HG02798 (cell line): Measurements from ENCODE around the gene RNF150.

ENCODE experiments used
- ATAC-seq: cut with Tn5 transposase; IDR thresholded peaks from one replicate; pipeline ENCODE4 v1.9.1; 2021; ENCODE audit warnings: mild to moderate bottlenecking; ENCODE audit not compliant: unreplicated experiment, poor library complexity

RNF150 gene

GRCh38 chr4:141132072-141132708 is 1.1 kb downstream of the RNF150 start:
- no peak for ATAC-seq

- no peak for ATAC-seq
Measured at GRCh38 chr4:141131723-141132071, 1.6 kb downstream of the RNF150 start.

- no peak for ATAC-seq
Measured at GRCh38 chr4:141130947-141131605, 2.2 kb downstream of the RNF150 start.

GRCh38 chr4:141127884-141128283 is 5.4 kb downstream of the RNF150 start:
- no peak for ATAC-seq

DNA sequence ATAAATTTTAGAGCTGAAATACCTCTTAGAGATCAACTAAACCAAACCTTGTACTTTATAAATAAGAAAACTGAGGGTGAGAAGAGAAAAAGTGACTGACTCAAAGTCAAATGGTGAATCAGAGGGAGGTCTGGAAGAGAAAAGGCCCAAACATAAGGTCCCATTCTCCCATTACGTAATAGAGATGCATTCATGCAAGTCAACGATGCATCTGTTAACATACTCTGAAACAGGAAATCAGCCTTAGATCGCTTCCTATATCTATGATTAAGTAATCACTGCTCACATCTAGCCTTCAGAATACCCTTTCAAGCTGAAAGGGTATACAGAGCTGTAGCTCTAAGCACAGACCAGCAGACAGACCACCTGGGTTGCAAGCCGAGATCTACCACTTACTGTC is 6.5 kb downstream of the RNF150 start:
- no peak for ATAC-seq

- ATAC-seq = no peak
Measured at GRCh38 chr4:141124224-141124623, 9.0 kb downstream of the RNF150 start.

DNA sequence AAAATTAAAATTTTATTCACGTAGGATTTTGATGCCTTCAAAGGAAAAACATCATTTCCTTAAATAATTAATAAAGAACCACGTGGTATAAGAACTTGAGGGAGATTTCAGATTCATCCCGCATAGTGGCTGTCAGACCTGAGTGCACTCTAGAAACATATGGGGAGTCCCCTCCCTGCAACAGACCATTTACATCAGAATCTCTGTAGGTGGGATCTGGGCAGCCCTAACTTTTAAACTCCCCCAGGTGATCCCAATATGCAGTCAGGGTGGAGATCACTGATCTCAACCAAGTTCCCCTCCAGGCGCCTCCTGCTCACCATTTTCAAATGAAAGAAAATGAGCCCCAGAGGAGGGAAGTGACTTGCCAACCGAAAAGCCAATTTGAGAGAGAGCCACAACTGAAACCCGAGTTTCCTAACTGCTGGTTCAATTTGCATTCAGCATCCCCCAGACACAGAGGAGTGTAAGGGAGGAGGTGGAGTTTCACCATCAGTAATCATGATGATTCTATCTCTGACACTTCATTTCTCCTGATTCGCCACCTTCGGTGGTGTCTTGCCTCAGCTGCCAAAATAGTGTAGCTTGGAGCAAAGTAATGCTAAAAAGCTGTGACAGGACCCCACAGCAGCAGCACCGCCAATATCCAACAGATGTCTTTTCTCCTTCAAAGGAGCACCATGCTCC is 11.4 kb downstream of the RNF150 start:
- peak; percentile 43 for ATAC-seq

DNA sequence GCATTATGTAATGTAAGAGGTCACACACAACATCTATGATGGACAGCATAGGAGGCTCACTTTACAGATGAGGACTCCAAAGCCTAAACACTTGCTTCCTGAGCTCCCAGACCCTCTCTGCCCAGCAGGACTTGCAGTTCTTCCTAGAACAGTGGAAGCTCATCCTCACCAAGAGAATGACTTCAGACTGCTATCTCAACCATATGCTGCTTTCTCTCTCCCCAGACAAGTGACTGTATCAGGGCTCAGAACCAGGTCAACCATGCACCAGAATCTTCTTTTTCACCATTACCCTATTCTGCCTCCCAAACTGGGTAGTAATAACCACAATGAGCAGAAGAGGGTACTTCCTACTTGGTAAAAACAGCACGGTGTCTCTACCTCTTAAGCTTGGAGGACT is 12.2 kb downstream of the RNF150 start:
- ATAC-seq = no peak

GRCh38 chr4:141120036-141120593 is 13.2 kb downstream of the RNF150 start:
- ATAC-seq = no peak

- no peak for ATAC-seq
Measured at GRCh38 chr4:141119071-141119470, 14.2 kb downstream of the RNF150 start.

GRCh38 chr4:141118381-141118780 is 14.9 kb downstream of the RNF150 start:
- ATAC-seq = no peak

GRCh38 chr4:141117935-141118334 is 15.3 kb downstream of the RNF150 start:
- ATAC-seq = no peak

- ATAC-seq = no peak
Measured at GRCh38 chr4:141109983-141110382, 23.3 kb downstream of the RNF150 start.

DNA sequence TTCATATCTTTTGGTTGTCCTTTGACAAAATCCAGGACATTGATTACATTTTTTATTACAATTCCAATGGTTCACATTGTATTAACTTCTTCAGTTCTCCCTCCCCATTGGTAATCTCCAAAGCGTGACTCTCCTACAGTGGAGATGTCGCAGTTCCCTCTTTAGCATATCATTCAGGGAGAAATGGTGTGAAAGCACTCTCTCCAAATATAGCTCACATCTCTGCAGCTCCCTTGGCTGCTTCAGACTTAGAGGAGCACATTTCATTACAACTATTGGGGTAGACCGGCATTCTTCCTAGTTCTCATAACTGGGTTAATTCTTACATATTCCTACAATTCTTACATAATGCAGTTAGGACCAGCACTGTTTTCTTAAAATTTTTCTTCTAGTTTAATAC is 25.3 kb downstream of the RNF150 start:
- no peak for ATAC-seq

DNA sequence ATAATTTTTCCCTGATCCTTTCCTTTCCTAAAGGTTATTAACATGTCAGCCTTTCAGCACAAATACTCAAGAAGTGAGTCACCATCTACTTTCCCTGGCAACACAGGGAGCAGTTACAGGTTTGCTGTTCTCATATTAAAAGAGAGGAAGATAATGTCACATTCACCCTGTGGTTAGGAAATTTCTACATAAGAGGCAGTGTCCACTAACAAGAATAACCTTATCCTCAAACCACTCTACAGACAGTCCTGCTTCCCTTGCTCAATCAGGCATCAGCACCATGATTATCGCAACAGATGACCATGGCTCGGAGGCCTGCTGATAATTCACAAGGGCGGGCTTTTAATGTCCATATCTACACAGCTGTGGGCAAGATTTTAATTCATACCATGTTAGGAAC is 30.9 kb downstream of the RNF150 start:
- ATAC-seq = no peak

- ATAC-seq = no peak
Measured at GRCh38 chr4:141101511-141101910, 31.8 kb downstream of the RNF150 start.

- ATAC-seq = no peak
Measured at GRCh38 chr4:141099326-141099725, 33.9 kb downstream of the RNF150 start.

DNA sequence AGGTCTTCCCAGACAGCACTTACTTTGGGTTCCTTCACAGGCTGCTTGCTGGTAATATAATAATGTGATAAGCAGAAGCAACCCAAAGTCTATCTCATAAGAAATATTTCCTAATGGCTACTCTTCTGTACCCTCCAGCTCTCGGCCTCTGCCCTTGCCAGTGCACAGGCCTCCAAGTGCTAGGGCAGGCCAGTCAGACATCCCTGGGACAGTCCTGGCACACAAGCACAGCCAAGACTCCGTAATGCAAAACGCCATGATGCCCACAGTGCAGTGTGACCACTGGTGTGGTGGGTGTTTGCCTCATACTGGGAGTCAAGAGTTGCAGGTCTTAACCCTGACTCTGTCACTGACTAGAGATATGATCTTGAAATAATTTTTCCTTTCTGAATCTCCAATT is 35.1 kb downstream of the RNF150 start:
- no peak for ATAC-seq

- ATAC-seq = no peak
Measured at GRCh38 chr4:141090473-141090872, 42.8 kb downstream of the RNF150 start.

DNA sequence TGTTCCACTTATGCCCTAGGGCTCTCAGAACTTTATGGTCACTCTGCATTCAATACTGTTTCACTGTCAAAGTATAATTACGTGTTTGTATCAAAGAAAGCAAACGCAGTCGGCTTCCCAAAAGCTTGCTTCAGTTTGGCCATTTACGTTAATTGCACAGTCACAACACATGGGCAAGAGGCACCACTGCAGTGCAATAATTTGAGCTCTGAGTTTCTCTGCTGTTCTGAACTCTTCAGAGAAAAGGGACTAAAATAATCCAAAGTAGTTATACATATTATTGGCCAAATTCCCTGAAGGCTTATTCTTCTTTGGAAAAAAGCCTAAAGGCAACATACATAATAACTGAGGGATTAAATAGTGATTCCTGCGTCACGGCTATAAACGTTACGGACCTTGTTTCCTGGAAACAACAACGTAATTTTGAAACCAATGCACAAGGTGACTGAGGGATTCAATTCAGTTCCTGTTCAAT is 51.3 kb downstream of the RNF150 start:
- ATAC-seq = no peak

- ATAC-seq = no peak
Measured at GRCh38 chr4:141080668-141081067, 52.6 kb downstream of the RNF150 start.
